ENCODE data around the gene MGRN1.

MGRN1 gene

DNA sequence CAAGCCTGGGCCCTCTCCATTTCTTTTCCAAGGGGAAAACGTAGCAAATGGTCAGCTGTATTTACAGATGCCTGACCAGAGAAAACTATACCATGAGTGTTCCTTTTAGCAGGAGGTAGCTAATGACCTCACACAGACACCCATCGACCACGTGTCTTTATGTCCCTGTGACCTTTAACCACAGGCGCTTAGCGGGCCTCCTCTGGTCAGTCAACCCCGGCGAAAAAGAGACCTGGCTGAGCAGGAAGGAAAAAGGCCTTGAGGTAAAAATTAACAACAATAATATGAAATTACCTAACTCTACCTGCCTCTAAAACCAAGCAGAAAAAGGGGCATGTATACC, 77.8 kb downstream of the MGRN1 start:
- H3K9me3 ChIP-seq (ENCODE audit: control insufficient read depth, insufficient read depth, low read depth, low read length): no peaks in the 10 kb centered on the region
- ChIA-PET POLR2A (no interaction called here), CTCF (no interaction called here)
- peaks cover 13 to 84% of the 10 kb centered on the region in 2 experiments; a peak in 2 of 3 replicates for H3K36me3 ChIP-seq (ENCODE audit: control insufficient read depth in 2 of 2, insufficient read depth in 1 of 2, low read length in 2 of 2)
- H3K4me3 ChIP-seq (ENCODE audit: low read depth, low read length): no peak overlapping the region
- no peak for TF ChIP-seq ZNF510 (tag by site-specific recombination; IDR thresholded peaks at IDR 0.05; ENCODE audit: insufficient replicate concordance)
- TF ChIP-seq ZFP41 (tag by site-specific recombination; IDR thresholded peaks at IDR 0.05; ENCODE audit: borderline replicate concordance): no peak
- no peak for TF ChIP-seq YY1 (tag by site-specific recombination; IDR thresholded peaks at IDR 0.05)
- TF ChIP-seq ZNF670 (tag by site-specific recombination; IDR thresholded peaks at IDR 0.05; ENCODE audit: low read depth): no peak
- no peak for TF ChIP-seq ZNF704 (tag by site-specific recombination; IDR thresholded peaks at IDR 0.05)
- no peak for TF ChIP-seq SCRT1 (tag by site-specific recombination; IDR thresholded peaks at IDR 0.05; ENCODE audit: borderline replicate concordance)
- no peak for TF ChIP-seq SP2 (tag by site-specific recombination; IDR thresholded peaks at IDR 0.05)
- TF ChIP-seq, protein P1, sequence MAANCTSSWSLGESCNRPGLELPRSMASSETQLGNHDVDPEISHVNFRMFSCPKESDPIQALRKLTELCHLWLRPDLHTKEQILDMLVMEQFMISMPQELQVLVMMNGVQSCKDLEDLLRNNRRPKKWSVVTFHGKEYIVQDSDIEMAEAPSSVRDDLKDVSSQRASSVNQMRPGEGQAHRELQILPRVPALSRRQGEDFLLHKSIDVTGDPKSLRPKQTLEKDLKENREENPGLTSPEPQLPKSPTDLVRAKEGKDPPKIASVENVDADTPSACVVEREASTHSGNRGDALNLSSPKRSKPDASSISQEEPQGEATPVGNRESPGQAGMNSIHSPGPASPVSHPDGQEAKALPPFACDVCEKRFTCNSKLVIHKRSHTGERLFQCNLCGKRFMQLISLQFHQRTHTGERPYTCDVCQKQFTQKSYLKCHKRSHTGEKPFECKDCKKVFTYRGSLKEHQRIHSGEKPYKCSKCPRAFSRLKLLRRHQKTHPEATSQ (tag by site-specific recombination; IDR thresholded peaks at IDR 0.05): no peak
- TF ChIP-seq TRIM28 (IDR thresholded peaks at IDR 0.05; ENCODE audit: borderline replicate concordance, low read length): no peak
- TF ChIP-seq ZNF311 (tag by site-specific recombination; IDR thresholded peaks at IDR 0.05; ENCODE audit: borderline replicate concordance): no peak
- no peak for TF ChIP-seq ZNF132 (tag by site-specific recombination; IDR thresholded peaks at IDR 0.05; ENCODE audit: borderline replicate concordance)
- no peak for TF ChIP-seq ZNF791 (tag by site-specific recombination; IDR thresholded peaks at IDR 0.05)
- no peak for TF ChIP-seq PRDM2 (tag by site-specific recombination; IDR thresholded peaks at IDR 0.05; ENCODE audit: borderline replicate concordance)
- TF ChIP-seq, protein P2, sequence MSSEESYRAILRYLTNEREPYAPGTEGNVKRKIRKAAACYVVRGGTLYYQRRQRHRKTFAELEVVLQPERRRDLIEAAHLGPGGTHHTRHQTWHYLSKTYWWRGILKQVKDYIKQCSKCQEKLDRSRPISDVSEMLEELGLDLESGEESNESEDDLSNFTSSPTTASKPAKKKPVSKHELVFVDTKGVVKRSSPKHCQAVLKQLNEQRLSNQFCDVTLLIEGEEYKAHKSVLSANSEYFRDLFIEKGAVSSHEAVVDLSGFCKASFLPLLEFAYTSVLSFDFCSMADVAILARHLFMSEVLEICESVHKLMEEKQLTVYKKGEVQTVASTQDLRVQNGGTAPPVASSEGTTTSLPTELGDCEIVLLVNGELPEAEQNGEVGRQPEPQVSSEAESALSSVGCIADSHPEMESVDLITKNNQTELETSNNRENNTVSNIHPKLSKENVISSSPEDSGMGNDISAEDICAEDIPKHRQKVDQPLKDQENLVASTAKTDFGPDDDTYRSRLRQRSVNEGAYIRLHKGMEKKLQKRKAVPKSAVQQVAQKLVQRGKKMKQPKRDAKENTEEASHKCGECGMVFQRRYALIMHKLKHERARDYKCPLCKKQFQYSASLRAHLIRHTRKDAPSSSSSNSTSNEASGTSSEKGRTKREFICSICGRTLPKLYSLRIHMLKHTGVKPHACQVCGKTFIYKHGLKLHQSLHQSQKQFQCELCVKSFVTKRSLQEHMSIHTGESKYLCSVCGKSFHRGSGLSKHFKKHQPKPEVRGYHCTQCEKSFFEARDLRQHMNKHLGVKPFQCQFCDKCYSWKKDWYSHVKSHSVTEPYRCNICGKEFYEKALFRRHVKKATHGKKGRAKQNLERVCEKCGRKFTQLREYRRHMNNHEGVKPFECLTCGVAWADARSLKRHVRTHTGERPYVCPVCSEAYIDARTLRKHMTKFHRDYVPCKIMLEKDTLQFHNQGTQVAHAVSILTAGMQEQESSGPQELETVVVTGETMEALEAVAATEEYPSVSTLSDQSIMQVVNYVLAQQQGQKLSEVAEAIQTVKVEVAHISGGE (tag by site-specific recombination; conservative IDR thresholded peaks at IDR 0.05; ENCODE audit: low read depth): no peak
- no peaks in the 10 kb centered on the region for H3K4me1 ChIP-seq (ENCODE audit: control insufficient read depth, insufficient read depth, low read length)
- no peak overlapping the region for H3K27ac ChIP-seq (ENCODE audit: extremely low read depth, low read depth, low read length)
